HepG2 (cell line): ENCODE measurements around the gene MYH9. TPM values are rescaled to one million over a fixed set of nuclear protein-coding genes. Genes with fewer than 3 reads are reported as not detected.
A peak's percentile ranks its signal among the peaks of the same experiment; 100 is the strongest.

Source experiments
- CEBPG ChIP-seq: IDR thresholded peaks from 2 replicates; pipeline ENCODE4 v1.6.1; 2016
- EED ChIP-seq: sonication (generic); formaldehyde crosslinking; IDR thresholded peaks from 2 replicates; pipeline ENCODE4 v1.5.0; 2020; ENCODE audit warnings: mild to moderate bottlenecking, missing genetic modification reagents
- HNRNPH1 ChIP-seq: fragments of 200-400 bp; formaldehyde crosslinking; optimal IDR thresholded peaks from 2 replicates; pipeline ENCODE3; 2017; ENCODE audit warnings: mild to moderate bottlenecking, low read depth, low read length
- HOXA5 ChIP-seq: sonication (generic); formaldehyde crosslinking; IDR thresholded peaks from 2 replicates; pipeline ENCODE4 v1.4.0; 2020; ENCODE audit warnings: missing genetic modification reagents
- KAT2B ChIP-seq: fragments of 150-350 bp; IDR thresholded peaks from 2 replicates; pipeline ENCODE4 v1.6.1; 2014; ENCODE audit warnings: low read depth, low read length, borderline replicate concordance
- POLR2AphosphoS2 ChIP-seq: IDR thresholded peaks from 2 replicates; pipeline ENCODE4 v1.6.1; 2011; ENCODE audit warnings: low read depth, low read length, improper control_type of control experiment
- RCOR2 ChIP-seq: IDR thresholded peaks from 2 replicates; pipeline ENCODE4 v1.6.1; 2016; ENCODE audit warnings: missing biosample characterization, missing genetic modification reagents
- SMARCC2 ChIP-seq: fragments of 450-650 bp; IDR thresholded peaks from 2 replicates; pipeline ENCODE4 v1.6.1; 2017; ENCODE audit warnings: antibody characterized with exemption, mild to moderate bottlenecking
- ZSCAN31 ChIP-seq: sonication (generic); formaldehyde crosslinking; IDR thresholded peaks from 2 replicates; pipeline ENCODE4 v1.5.0; 2020; ENCODE audit warnings: low read depth, mild to moderate bottlenecking, missing genetic modification reagents
- polyA plus RNA-seq, 8 experiments: library from polyadenylated mRNA; depleted of rRNA in 3 of 8; stranded (reverse) in 7 of 8; unstranded in 1 of 8; fragments of >200 nt; fragmentation: Illumina TruSeq in 4 of 8; extraction: Trizol in 4 of 8; gene quantifications; 2 replicates each; pipeline versions ENCODE4 v1.2.1 to v1.2.3, GENCODE V29; 2011 to 2016; ENCODE audit warnings: low read depth in 4 of 8, missing spikeins in 1 of 8, mixed read lengths in 1 of 8; ENCODE audit not compliant: insufficient read depth in 1 of 8
- total RNA-seq, 5 experiments: library from RNA; depleted of rRNA; stranded (reverse); fragments of >200 nt; fragmentation: Illumina TruSeq; extraction: Trizol; gene quantifications; 2 replicates each; pipeline ENCODE4 v1.2.3, GENCODE V29; 2016; ENCODE audit warnings: low read depth in 1 of 5
- TF ChIP-seq, protein P1 (sequence below): sonication (generic); formaldehyde crosslinking; IDR thresholded peaks from 2 replicates; pipeline ENCODE4 v1.4.0; 2020; ENCODE audit warnings: missing genetic modification reagents
- TF ChIP-seq, protein P2 (sequence below): sonication (generic); formaldehyde crosslinking; IDR thresholded peaks from 2 replicates; pipeline ENCODE4 v1.4.0; 2020; ENCODE audit warnings: missing genetic modification reagents, borderline replicate concordance
- TF ChIP-seq, protein P3 (sequence below): IDR thresholded peaks from 2 replicates; pipeline ENCODE4 v1.6.1; 2012; ENCODE audit warnings: low read depth, low read length, improper control_type of control experiment
- TF ChIP-seq, protein P4 (sequence below): sonication (generic); formaldehyde crosslinking; IDR thresholded peaks from 2 replicates; pipeline ENCODE4 v1.5.1; 2020; ENCODE audit warnings: missing genetic modification reagents, mild to moderate bottlenecking, borderline replicate concordance
- TF ChIP-seq, protein P5 (sequence below): sonication (generic); formaldehyde crosslinking; IDR thresholded peaks from 2 replicates; pipeline ENCODE4 v1.8.1; 2023; ENCODE audit warnings: mild to moderate bottlenecking, missing genetic modification reagents

The MYH9 gene
- total and polyA plus RNA-seq, 2 of the 13 experiments (the other 11 are each of a cell fraction or from before 2014, with no cell fraction given) = 50.7 to 98.5 TPM

DNA sequence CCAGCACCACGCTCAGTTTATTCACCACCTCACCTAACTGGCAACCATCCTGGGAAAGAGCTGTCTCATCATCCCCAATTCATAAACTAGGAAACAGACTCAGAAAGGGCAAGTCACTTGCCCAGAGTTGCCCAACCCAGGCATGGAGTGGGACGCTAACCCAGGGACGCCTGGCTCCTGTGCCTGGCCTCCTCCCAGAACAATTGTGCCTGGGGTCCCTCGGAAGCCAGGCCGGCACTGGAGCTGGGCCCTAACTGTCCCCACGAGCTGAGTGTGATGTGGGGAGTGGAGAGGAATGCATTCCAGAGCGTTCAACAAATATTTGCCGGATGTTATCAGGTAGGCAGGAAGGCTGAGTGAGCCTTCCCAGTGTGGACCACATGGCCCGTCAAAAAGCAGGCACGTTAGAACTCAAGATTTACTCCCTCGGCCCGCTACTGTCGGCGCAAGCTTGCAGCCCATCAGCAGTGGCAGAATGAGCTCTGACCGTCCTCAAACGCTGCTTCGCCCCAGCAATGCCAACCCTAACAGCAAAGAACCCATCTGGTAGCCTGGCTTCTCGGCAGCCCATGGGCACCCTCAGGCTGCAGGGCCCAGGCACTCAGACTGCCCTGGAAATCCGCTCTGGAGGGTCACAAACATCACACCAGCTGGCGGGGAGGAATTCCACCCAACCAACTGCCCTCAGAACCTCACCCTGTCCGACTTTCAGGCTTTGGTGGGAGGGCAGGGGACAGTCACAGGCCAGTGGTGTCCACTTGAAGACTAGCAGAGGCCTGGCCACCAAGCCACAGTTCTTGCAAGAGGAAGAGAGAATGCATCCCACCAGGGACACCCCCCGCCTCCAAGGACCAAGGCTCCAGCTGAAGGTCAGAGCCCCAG lies 35.6 kb downstream of the MYH9 start (continued):
- TF ChIP-seq, protein P1, sequence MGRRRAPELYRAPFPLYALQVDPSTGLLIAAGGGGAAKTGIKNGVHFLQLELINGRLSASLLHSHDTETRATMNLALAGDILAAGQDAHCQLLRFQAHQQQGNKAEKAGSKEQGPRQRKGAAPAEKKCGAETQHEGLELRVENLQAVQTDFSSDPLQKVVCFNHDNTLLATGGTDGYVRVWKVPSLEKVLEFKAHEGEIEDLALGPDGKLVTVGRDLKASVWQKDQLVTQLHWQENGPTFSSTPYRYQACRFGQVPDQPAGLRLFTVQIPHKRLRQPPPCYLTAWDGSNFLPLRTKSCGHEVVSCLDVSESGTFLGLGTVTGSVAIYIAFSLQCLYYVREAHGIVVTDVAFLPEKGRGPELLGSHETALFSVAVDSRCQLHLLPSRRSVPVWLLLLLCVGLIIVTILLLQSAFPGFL (CRISPR knock-in tag) = no peak; the same call in 1 of the 2 replicates
- TF ChIP-seq, protein P2, sequence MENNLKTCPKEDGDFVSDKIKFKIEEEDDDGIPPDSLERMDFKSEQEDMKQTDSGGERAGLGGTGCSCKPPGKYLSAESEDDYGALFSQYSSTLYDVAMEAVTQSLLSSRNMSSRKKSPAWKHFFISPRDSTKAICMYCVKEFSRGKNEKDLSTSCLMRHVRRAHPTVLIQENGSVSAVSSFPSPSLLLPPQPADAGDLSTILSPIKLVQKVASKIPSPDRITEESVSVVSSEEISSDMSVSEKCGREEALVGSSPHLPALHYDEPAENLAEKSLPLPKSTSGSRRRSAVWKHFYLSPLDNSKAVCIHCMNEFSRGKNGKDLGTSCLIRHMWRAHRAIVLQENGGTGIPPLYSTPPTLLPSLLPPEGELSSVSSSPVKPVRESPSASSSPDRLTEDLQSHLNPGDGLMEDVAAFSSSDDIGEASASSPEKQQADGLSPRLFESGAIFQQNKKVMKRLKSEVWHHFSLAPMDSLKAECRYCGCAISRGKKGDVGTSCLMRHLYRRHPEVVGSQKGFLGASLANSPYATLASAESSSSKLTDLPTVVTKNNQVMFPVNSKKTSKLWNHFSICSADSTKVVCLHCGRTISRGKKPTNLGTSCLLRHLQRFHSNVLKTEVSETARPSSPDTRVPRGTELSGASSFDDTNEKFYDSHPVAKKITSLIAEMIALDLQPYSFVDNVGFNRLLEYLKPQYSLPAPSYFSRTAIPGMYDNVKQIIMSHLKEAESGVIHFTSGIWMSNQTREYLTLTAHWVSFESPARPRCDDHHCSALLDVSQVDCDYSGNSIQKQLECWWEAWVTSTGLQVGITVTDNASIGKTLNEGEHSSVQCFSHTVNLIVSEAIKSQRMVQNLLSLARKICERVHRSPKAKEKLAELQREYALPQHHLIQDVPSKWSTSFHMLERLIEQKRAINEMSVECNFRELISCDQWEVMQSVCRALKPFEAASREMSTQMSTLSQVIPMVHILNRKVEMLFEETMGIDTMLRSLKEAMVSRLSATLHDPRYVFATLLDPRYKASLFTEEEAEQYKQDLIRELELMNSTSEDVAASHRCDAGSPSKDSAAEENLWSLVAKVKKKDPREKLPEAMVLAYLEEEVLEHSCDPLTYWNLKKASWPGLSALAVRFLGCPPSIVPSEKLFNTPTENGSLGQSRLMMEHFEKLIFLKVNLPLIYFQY (CRISPR knock-in tag) = peak; percentile 79
- TF ChIP-seq HNRNPH1 (no peak), ZSCAN31 (CRISPR knock-in tag) (no peak), RCOR2 (CRISPR knock-in tag) (peak; percentile 60), HOXA5 (peak; percentile 13), SMARCC2 (no peak), KAT2B (no peak), CEBPG (CRISPR knock-in tag) (0 out of 2 replicates have a peak, but pooled peaks have one; percentile 39), POLR2AphosphoS2 (no peak; the same call in 1 of the 2 replicates), EED (no peak)
- TF ChIP-seq, protein P3, sequence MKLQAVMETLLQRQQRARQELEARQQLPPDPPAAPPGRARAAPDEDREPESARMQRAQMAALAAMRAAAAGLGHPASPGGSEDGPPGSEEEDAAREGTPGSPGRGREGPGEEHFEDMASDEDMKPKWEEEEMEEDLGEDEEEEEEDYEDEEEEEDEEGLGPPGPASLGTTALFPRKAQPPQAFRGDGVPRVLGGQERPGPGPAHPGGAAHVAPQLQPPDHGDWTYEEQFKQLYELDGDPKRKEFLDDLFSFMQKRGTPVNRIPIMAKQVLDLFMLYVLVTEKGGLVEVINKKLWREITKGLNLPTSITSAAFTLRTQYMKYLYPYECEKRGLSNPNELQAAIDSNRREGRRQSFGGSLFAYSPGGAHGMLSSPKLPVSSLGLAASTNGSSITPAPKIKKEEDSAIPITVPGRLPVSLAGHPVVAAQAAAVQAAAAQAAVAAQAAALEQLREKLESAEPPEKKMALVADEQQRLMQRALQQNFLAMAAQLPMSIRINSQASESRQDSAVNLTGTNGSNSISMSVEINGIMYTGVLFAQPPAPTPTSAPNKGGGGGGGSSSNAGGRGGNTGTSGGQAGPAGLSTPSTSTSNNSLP = no peak
- TF ChIP-seq, protein P4, sequence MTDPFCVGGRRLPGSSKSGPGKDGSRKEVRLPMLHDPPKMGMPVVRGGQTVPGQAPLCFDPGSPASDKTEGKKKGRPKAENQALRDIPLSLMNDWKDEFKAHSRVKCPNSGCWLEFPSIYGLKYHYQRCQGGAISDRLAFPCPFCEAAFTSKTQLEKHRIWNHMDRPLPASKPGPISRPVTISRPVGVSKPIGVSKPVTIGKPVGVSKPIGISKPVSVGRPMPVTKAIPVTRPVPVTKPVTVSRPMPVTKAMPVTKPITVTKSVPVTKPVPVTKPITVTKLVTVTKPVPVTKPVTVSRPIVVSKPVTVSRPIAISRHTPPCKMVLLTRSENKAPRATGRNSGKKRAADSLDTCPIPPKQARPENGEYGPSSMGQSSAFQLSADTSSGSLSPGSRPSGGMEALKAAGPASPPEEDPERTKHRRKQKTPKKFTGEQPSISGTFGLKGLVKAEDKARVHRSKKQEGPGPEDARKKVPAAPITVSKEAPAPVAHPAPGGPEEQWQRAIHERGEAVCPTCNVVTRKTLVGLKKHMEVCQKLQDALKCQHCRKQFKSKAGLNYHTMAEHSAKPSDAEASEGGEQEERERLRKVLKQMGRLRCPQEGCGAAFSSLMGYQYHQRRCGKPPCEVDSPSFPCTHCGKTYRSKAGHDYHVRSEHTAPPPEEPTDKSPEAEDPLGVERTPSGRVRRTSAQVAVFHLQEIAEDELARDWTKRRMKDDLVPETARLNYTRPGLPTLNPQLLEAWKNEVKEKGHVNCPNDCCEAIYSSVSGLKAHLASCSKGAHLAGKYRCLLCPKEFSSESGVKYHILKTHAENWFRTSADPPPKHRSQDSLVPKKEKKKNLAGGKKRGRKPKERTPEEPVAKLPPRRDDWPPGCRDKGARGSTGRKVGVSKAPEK = no peak
- TF ChIP-seq, protein P5, sequence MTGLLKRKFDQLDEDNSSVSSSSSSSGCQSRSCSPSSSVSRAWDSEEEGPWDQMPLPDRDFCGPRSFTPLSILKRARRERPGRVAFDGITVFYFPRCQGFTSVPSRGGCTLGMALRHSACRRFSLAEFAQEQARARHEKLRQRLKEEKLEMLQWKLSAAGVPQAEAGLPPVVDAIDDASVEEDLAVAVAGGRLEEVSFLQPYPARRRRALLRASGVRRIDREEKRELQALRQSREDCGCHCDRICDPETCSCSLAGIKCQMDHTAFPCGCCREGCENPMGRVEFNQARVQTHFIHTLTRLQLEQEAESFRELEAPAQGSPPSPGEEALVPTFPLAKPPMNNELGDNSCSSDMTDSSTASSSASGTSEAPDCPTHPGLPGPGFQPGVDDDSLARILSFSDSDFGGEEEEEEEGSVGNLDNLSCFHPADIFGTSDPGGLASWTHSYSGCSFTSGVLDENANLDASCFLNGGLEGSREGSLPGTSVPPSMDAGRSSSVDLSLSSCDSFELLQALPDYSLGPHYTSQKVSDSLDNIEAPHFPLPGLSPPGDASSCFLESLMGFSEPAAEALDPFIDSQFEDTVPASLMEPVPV (CRISPR knock-in tag) = no peak
